RWPE2 (cell line): Measurements from ENCODE around the gene ETNK2.

ENCODE experiments used
- ATAC-seq: fragments of 200-7000 bp; cut with Tn5 transposase; 3 replicates; pipeline ENCODE4 v1.9.1; 2021; ENCODE audit warnings: low read depth
- DNase-seq: peaks from one replicate; pipeline ENCODE4 v3.0.0-alpha.2; 2020; ENCODE audit warnings: low spot score
- H3K27ac ChIP-seq: fragments of 450-650 bp; 2 replicates; pipeline ENCODE4 v1.5.1; 2017; ENCODE audit warnings: mild to moderate bottlenecking; ENCODE audit not compliant: poor library complexity, severe bottlenecking
- H3K27me3 ChIP-seq: fragments of 250-450 bp; sonication (Bioruptor Pico); 2 replicates; pipeline ENCODE4 v1.5.1; 2021; ENCODE audit warnings: mild to moderate bottlenecking, moderate library complexity; ENCODE audit not compliant: insufficient read depth, poor library complexity, severe bottlenecking
- H3K36me3 ChIP-seq: fragments of 250-450 bp; sonication (Bioruptor Pico); 2 replicates; pipeline ENCODE4 v1.5.1; 2020; ENCODE audit warnings: low read depth, mild to moderate bottlenecking, moderate library complexity
- H3K4me1 ChIP-seq: fragments of 250-450 bp; sonication (Bioruptor Pico); 2 replicates; pipeline ENCODE4 v1.5.1; 2021; ENCODE audit warnings: mild to moderate bottlenecking, moderate library complexity; ENCODE audit not compliant: insufficient read depth, poor library complexity, severe bottlenecking
- H3K4me3 ChIP-seq: fragments of 250-450 bp; sonication (Bioruptor Pico); 2 replicates; pipeline ENCODE4 v1.5.1; 2021; ENCODE audit warnings: mild to moderate bottlenecking, moderate library complexity; ENCODE audit not compliant: severe bottlenecking
- H3K9me3 ChIP-seq: fragments of 250-450 bp; sonication (Bioruptor Pico); 2 replicates; pipeline ENCODE4 v1.5.1; 2021; ENCODE audit warnings: mild to moderate bottlenecking, moderate library complexity; ENCODE audit not compliant: severe bottlenecking
- CTCF ChIP-seq: fragments of 450-650 bp; IDR thresholded peaks from one replicate; pipeline ENCODE4 v1.5.1; 2017; ENCODE audit warnings: mild to moderate bottlenecking, moderate library complexity; ENCODE audit not compliant: poor library complexity, severe bottlenecking

The ETNK2 gene

GRCh38 chr1:204143276-204144041 lies 8.4 kb downstream of the ETNK2 start:
- Histone ChIP-seq H3K27me3 (no peaks in the 10 kb centered on the region), H3K36me3 (peaks cover 16% of the 10 kb centered on the region), H3K9me3 (no peaks in the 10 kb centered on the region), H3K4me3 (no peak overlapping the region), H3K4me1 (no peaks in the 10 kb centered on the region), H3K27ac (no peak overlapping the region)
- DNase-seq (no peak), ATAC-seq (no peak)
- no peak for TF ChIP-seq CTCF

- no peak for DNase-seq
Measured at GRCh38 chr1:204142032-204142974, 9.5 kb downstream of the ETNK2 start.

DNA sequence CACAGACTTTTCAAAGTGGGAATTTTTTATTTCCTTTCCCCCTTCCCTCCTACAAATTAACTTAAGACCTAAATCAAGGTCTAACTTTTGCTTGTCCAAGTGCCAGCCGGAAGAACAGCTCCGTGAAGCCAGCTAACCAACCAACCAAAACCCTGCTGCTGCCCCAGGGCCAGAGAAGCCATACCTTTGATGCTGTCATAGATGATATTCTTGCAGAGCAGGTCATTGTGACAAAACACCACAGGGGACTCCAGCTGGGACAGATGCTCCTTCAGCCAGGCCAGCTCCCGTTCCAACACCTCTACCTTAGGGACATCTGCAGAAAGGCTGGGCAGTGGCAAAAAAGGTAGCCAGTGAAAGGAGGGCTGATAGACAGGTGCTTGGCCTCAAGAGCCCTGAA lies 10.7 kb downstream of the ETNK2 start:
- H3K36me3 ChIP-seq, result peaks cover 16% of the 10 kb centered on the region
- no peak overlapping the region for H3K27ac ChIP-seq
- no peak for TF ChIP-seq CTCF
- no peaks in the 10 kb centered on the region for H3K4me1 ChIP-seq
- no peaks in the 10 kb centered on the region for H3K9me3 ChIP-seq
- DNase-seq (no peak), ATAC-seq (no peak)
- no peaks in the 10 kb centered on the region for H3K27me3 ChIP-seq
- H3K4me3 ChIP-seq, result no peak overlapping the region

More at GRCh38 chr1:204142032-204142974, 9.5 kb downstream of the ETNK2 start:
- no peak for TF ChIP-seq CTCF
- no peaks in the 10 kb centered on the region for H3K9me3 ChIP-seq
- no peaks in the 10 kb centered on the region for H3K4me1 ChIP-seq
- no peak for ATAC-seq
- no peak overlapping the region for H3K27ac ChIP-seq
- peaks cover 16% of the 10 kb centered on the region for H3K36me3 ChIP-seq
- H3K4me3 ChIP-seq, result no peak overlapping the region
- H3K27me3 ChIP-seq, result no peaks in the 10 kb centered on the region

DNA sequence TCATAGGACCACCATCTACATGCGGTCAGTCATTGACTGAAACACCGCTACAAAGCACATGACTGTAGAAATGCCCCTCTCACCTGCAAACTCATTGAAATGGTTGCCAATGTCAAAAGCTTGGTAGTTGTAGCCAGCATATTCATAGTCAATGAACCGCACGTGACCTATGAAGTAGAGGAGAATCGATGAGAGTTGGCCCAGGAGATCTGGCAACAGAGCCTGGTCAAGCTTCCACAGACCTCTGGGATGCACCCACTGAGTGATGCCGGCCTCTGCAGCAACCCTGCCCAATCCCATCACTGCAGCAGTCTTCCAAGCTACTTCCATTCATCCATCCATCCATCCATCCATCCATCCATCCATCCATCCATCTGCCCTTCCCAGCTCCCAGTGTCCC lies 11.9 kb downstream of the ETNK2 start:
- no peak for TF ChIP-seq CTCF
- Histone ChIP-seq H3K4me1 (no peaks in the 10 kb centered on the region), H3K36me3 (peaks cover 16% of the 10 kb centered on the region), H3K4me3 (no peak overlapping the region), H3K27me3 (no peaks in the 10 kb centered on the region), H3K9me3 (no peaks in the 10 kb centered on the region), H3K27ac (no peak overlapping the region)
- no peak for DNase-seq
- no peak for ATAC-seq
